NT2/D1 (cell line): Measurements from ENCODE around the gene WASHC2A.
"Not testable (repeated sequence)": the region's sequence is repeated elsewhere in the genome, so short reads cannot be mapped to it uniquely, and the experiment has no call there.

ENCODE experiments used
- SUZ12 ChIP-seq: IDR thresholded peaks from 2 replicates; pipeline ENCODE4 v1.6.1; 2011; ENCODE audit not compliant: insufficient read length, insufficient read depth; ENCODE audit errors: extremely low read depth
- YY1 ChIP-seq: IDR thresholded peaks from 2 replicates; pipeline ENCODE4 v1.6.1; 2011; ENCODE audit not compliant: insufficient read length, insufficient read depth
- ZNF274 ChIP-seq: IDR thresholded peaks from 2 replicates; pipeline ENCODE4 v1.6.1; 2011; ENCODE audit warnings: mild to moderate bottlenecking, low read depth, low read length

DNA sequence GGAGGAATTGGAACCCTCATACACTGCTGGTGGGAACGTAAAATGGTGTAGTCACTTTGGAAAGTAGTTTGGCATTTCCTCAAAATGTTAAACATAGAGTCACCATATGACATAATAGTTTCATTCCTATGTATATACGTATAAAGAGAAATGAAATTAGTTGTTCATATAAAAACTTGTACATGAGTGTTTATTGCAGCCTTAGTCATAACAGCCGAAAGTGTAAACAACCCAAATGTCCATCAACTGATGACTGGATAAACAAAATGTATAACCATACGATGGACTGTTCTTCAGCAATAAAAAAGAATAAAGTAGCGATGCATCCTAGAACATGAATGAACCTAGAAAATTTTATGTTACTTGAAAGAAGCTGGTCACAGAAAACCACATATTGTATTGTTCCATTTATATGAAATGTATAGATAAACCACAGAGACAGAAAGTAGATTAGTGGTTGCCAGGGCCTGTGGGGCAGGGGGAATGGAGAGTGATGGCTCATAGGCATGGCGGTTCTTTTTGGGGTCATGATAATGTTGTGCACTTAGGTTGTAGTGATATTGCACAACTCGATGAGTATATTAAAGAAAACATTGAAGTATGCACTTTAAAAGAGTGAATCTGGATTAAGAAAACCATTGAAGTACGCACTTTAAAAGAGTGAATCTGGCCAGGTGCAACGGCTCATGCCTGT lies 44.8 kb downstream of the WASHC2A start:
- not testable (repeated sequence) for TF ChIP-seq YY1, ZNF274, SUZ12
